Stimulated activated CD8-positive, alpha-beta memory T cell treated with anti-CD3 and anti-CD28 coated beads, Interleukin-2, amount 100 ng/mL, for 1 hour (primary cell): ENCODE measurements around the gene PERCC1.
"Not testable (repeated sequence)": the region's sequence is repeated elsewhere in the genome, so short reads cannot be mapped to it uniquely, and the experiment has no call there.

Experiments
- DNase-seq, 2 donors: peaks; one replicate each; pipeline ENCODE4 v3.0.0-alpha.2; 2020; ENCODE audit warnings: low read depth in 2 of 2

The PERCC1 gene

DNA sequence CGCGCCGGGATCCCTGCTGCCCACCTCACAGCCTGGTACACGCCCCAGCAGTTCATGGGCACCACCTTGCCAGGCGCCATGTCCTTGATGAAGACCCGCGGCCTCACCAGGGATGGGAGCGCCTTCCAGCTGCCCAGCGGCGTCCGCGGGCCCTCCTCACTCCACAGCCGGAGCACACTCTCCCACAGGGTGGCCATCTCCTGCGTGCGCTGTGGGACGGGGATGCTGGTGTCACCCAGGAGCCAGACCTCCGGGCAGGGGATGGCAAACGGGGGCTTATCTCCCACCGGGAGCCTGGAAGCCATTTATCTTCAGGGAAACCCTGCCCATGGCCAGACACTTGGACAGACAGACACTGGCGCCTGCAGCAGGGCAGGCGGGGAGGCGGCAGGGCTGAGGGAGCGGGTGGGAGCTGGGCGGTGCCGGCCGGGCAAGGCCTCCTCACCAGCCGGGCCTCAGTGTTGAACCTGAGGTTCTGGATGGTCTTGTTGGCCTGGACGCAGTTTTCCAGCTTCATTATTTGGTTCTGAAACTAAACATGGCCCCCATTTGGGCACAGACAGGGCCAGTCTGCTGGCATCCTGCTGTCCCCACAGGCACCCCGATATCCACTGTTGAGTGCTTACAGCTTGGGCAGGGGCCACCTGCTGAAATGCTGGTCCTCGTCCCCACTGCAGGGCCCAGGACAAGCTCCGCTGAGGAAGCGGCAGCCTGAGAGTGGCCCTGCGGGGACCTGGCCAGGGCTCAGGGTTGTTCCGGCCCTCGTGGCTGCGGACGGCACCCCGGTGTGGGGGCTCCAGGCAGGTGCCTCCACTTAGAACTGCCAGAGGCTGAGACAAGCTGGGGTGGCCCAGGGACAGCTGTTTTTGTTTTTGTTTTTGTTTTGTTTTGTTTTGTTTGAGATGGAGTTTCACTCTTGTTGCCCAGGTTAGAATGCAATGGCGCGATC, 4.0 kb downstream of the PERCC1 start:
- no peak for DNase-seq

DNA sequence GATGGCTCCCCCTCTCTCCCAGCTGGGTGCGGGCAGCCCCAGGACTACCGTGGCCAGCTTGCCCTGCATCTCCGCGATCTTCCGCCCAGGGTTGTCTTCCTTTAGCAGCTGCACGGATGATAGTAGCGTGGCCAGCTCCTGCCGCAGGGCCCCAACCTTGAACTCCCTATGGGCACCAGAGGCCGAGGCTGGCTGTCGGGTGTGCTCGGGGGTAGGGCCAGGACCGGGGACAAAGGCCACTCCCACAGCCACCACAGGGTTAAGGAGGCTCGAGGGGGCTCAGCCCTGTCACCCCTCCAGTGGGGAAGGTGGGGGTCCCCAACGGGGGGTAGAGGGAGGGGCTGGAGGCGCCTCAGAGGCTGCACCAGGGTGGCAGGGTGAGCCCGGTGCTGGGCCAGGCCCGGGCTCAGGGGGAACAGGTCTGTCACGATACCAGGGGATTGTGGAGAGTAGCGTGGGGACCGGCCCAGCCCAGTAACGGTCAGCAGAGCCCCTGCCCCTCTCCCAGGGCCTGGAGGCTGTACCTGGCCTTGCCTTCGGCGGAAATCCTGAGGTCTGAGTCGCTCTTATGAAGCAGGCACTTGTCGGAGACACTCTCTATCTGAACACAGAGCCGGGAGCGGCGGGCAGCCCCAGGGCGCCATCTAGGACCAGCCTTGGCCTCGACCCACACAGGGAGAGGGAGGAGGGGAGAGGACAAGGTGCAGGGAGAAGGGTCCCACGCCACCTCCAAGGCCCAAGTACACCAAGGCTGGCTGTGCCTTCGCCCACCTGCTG, 5.2 kb downstream of the PERCC1 start:
- DNase-seq = no peak

DNA sequence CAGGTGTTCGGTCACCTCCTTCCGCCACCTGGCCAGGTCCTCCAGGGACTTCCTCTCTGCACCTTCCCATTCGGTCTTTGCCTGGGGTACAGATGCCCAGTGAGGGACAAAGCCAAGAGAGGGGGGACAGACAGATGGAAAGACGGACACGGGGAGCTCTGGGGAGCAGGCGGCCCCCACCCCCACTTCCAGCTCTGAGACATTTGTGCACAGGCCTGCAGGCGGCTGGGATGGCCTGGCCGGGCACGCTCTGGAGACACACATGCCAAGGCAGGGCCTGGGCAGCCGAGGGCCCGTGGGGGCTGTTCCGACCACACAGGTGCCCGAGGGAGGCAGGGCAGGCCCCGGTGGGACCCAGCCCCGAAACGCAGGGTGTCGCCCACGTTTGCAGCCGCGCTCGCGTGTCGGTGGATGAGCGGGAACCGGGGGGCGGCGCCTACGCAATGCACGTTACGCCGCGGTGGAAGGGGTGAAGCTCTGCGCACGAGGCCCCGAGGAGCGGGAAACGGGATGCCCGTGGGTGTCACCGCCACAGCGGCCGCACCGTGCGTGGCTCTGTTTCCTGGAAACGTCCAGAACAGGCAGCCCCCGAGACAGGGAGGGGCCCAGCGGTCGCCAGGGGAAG, 6.0 kb downstream of the PERCC1 start:
- no peak for DNase-seq

DNA sequence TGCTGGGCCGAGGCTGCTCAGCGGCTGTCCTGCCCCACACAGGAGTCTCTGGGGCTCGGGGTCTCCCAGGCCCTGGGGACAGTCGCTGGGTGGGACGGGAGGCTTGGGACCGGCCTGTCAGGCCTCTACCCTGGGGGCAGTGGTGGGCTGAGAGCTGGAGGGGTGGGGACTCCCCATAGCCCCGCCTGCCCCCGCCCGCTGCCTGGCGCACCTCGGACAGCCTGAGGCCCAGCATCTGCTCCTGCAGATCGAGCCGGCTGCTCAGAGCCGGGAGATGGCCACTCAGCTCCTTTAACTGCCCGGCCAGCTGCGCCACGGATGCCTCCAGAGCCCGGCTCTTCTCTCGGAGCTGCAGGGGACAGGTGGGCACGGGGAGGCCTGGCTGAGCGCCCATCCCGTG, 6.7 kb downstream of the PERCC1 start:
- no peak for DNase-seq

DNA sequence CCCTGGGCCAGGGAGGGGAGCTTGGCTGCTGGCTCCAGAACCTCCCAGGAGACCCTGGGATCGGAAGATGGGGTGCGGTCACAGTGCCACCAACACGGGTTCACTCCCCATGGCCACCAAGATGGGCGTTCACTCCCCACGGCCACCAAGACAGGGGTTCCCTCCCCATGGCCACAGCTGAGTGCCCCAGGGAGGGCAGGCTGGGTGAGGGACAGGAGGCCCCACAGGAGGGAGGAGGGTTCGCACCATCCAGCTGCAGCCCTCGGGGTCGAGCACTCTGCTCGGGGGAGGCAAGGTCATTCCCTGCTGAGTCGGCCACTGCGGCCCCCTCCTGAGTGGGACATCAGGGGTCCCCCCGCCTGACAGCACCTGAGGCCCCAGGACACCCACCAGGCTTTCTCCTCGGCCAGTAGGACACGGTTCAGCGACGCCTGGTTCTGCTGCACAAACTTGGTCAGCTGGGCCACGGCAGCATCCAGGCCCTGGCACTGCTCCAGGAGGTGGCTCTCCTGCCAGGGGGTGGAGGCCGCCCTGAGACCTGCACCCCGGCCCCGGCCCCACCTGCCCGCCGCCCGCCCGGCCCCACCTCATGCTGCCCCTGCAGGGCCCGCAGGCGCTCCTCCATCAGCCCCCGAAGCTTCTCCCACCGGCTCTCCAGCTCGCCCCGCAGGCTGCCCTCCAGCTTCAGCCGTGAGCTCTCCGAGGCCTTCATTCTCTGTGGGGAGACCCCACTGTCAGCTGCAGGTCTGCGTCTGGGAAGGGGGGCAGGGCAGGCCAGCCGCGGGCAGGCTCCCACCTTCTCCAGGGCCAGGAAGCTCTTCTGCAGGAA, 7.6 kb downstream of the PERCC1 start:
- no peak for DNase-seq

DNA sequence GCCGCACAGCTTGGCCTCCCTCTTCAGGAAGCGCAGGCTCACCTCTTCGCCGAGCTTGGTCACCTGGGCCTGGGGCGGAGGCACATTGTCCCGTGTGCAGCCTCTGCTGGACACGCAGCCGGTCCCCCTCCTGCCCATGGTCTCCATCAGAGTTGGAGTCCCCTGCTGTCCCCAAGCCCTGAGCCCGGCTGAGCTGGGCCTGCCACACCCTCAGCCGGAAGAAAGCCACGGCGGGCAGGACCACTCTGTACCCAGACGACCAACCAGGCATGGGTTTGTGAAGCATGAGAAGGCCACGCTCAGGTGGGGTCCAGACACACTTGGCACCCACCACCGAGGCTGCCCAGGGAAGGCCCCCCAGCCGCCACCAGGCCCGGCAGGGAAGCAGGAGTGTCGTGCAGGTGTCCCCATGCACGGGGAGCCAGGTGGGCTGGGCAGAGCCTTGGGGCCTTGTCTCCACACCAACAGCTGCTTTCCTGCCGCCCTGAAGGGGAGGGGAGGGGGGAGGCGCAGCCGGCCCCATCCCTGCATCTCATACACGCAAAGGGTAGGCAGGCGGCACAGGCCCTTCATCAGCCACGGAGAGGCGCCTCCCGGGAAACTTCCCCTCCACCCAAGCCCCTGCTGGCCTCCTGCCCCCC, 8.3 kb downstream of the PERCC1 start:
- DNase-seq = no peak

DNA sequence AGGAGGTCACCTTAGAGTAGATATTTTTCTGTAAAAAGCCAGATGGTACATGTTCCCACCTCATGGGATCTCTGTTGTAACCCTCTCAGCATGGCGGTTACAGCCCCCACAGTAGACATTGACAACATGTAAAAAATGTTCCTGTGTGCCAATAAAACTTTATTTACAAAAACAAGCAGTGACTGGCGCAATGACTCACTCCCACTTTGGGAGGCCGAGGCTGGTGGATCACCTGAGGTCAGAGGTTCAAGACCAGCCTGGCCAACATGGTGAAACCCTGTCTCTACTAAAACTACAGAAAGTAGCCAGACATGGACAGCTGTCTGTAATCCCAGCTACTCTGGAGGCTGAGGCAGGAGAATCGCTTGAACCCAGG, 8.8 kb downstream of the PERCC1 start:
- DNase-seq = not testable (repeated sequence)

DNA sequence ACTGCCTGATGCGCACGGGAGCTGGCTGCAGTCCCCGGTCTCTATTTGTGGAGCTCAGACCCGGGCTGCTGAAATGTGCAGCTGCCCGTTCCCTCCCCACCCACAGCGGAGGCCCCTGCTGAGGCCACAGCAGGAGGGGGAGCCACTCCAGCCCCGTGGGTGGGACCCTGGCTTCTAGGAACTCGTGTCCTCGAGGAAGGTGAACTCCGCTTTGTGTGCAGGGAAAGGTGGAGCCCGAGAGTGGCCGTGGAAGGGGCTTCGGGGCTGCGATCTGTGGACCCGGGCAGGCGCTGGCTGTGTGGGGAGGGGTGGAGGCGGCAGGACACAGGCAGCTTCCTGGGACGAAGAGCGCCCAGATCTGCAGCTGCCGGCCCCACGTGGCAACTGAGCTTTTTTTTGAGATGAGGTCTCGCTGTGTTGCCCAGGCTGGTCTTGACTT, 10.5 kb downstream of the PERCC1 start:
- no peak for DNase-seq

DNA sequence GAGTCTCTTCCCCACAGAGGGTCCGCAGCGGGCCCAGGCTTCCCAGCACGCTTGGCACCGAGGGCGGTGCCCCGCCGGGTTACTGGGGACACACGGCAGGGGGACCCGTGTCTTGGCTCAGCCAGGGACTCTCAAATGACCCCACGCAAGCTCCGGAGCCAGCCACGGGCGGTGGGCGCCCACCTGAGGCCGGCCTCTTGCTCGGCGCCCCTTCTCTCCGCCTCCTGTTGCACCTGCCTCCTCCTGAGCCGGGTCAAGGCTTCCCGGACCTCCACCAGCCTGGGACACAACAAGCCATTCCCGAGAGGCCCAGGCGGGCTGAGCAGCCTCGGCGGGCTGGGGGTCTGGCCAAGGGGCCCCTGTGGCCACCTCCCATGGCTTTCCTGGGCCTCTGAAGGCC, 11.8 kb downstream of the PERCC1 start:
- DNase-seq = no peak

DNA sequence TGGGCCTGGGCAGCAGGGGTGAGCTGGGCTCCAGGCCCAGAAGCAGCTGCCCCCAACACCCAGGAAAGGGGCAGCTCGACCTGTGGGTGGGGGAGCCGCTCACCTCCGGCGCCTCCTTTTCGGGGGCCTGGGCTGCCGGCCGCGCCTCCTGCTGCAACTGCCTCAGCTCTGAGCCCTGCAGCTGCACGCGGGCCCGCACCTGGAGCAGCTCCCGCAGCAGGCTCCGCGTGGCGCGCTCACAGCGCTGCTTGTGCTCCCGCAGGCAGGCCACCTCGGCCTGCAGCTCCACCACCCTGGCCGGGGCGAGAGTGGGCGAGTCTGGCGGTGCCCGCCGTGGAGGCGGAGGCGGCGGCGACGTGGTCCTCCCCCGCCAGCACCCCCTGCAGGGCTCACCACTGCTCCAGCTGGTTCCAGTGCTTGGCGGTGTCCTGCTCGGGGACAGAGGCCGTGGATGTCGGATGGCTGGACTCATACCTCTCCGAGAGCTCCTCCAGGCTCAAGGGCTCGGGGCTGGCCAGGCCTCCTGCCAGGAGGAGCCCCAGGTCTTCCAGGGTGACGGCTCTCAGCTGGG, 12.6 kb downstream of the PERCC1 start:
- DNase-seq = no peak

DNA sequence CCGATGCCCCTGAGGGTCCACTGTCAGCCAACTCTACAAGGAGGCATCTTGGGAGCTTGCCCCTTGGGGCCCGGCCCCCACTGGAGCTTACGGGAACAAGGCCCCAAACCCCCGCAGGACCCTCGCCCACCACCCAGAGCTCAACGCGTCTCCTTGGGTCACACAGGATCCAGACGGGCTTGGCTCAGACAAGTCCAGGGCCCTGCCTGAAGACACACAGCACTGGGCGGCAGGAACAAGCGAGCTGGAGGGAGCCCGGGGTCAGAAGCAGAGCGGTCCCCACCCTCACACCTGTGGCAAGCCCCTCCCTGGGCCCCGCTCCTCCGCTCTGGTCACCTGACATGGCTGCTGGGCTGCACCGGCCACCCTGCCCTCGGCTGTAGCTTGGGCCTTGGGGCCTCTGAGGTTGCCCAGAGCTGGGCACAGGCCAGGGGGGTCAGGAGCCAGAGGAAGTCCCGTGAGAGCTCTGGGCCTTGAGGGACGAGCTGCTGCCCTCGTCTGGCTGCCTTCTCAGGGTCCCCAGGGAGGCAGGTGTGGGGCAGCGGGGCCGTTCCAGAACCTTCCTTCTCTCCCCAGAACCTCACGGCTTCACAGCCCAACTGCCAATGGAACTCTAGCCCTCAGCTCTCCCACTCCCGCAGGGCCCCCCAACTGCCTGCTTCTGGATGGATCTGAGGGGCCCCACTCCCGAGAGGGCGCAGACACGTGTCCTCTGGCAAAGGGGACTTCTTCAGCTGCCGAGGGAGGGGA, 13.3 kb downstream of the PERCC1 start, which contains the start of gene CCDC154:
Gene CCDC154, minus strand, starts transcription at position 577 of the 750 bp plus-strand sequence. Its CDS starts 234 bp downstream, at position 343.
- no peak for DNase-seq

DNA sequence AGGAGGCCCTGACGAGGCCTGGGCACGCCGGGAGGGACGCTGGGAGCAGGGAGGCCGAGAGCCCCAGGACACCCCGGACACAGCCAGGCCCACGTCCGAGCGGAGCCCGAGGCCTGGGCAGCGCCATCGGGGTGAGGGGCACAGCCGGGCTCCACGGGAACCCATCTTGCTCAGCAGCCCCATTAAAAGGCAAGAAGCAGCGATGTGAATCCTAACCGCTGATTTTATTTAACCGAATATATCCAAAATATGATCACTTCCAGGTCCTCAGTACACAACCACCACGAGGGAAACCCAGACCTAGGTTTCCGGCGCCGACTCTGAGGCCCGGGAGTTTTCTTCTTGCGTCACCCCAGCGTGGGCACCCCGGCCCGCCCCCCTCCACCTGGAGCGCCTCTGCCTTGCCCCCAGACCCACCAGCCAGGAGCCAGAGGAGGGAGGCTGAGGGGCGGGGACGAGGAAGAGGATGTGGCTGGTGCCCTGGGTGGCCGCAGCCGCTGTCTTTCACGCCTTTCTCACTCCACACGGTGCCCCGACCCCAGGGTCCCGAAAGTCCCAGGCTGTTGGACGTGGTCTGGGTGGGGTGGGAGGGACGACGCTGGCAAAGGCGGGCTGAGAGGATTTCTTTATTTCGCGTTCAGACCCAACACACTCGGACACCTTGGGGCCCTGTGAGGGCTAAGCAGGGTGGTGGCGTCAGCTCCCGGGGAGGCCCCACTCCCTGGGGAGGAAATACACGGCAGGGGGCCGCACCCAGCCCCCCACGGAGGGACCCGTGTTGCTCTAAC, 14.0 kb downstream of the PERCC1 start:
- no peak for DNase-seq

DNA sequence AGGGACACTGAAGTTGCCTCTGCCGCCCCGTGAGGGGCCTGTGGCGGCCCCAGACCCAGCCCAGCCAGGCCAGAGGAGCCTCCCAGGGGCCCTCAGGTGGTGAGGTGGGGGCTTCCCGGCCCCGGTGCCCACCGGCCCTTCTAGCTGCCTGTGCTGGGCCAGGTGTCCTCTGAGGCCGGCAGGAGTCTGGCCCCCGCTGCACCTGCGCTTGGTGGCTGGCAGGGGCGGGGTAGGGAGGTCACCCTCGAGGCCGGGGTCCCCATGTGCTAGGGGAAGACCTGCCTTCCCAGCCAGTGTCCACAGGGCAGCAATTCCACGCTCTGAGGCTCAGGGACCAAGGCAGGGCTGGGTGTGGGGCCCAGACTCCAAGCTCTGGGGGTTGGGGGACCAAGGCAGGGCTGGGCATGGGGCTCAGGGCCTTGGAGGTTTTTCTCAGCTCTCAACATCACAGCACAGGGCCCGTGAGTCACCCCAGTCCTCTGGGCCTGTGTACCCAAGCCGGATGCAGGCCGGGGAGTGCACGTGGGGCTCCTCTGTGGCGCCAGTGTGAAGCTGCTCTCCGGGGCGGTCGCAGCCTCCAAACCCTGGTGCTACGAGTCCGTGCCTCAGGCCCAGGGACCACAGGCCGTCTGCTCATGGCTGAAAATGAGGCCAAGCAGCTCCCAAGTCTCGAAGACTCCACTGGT, 14.8 kb downstream of the PERCC1 start:
- DNase-seq = no peak

DNA sequence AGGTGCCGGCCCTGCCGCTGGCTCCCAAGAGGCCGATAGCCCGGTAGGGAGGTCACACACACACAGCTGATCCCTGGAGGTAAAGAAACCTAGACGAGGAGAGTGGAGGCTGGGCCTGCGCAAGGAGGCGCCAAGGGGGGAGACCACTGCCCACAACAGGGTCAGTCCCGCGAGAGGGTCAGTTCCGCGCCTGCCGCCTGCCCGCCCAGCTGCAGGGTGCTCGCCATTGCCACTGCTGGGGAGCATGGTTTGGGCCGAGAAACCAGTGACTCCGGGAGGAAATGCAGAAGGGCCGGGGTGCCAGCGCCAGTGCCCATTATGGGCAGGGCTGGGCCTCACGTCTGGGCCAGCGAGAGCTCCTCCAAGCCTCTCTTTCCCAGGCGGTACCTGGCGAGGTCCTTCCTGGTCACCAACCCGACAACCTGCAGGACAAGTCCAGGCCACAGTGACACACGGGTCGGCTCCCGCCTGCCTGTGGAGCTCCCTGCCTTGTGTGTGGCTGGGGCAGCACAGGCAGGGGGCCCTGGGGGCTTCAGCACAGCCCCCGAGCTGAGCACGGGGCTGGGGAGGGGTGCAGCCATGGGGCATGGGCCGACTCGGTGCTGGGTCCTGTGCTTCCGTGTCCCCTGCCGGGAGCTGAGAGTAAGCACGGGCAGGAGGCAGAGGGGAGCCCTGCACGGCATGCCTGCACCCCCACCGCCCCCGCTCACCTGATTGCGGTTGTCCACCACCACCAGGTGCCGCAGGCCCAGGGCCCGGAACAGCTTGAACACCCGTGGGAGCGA, 15.6 kb downstream of the PERCC1 start:
- no peak for DNase-seq

DNA sequence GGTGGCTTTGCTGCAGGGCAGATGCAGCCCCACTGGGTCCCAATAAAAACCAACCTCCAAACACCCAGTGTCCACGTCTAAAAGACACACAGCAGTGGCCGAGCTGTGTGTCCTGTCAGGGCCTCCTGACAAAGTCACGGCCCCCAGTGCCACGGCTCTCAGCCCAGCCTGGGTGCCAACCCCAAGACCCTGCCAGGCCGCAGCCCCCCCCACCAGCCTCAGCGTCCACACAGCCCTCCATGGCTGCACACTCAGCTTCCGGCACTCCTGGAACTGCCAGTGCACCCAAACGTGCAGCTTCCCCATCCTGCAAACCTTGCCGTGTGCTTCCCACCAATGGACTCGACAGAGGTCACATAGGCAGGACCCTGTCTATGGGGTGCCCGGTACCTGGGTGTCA, 17.1 kb downstream of the PERCC1 start:
- no peak for DNase-seq

DNA sequence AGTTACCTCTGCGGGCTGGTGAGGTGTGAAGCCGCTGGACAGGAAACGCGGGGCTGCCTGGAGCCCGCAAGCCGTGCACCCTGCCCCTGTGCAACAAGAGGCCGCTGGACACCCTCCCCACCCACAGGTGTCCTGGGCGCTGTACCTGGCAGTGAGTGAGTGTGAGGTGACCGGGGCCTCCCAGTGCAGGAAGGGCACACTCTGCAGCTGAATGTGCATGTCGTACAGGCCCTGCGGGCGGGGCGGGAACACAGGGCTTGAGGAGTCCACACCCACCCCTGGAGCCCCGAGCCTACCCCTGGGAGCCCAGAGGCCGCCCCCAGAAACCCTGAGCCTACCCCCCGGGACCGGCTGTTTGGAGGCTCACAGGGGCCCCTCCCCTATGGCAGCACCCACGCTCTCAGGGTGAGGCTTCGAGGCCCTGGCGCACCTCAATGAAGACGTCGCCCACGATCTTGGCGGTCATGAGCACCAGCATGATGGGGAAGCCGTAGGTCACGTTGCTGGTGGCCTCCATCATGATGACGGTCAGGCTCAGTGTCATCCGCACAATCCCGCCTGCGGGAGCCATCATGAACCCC, 17.7 kb downstream of the PERCC1 start:
- DNase-seq = no peak

DNA sequence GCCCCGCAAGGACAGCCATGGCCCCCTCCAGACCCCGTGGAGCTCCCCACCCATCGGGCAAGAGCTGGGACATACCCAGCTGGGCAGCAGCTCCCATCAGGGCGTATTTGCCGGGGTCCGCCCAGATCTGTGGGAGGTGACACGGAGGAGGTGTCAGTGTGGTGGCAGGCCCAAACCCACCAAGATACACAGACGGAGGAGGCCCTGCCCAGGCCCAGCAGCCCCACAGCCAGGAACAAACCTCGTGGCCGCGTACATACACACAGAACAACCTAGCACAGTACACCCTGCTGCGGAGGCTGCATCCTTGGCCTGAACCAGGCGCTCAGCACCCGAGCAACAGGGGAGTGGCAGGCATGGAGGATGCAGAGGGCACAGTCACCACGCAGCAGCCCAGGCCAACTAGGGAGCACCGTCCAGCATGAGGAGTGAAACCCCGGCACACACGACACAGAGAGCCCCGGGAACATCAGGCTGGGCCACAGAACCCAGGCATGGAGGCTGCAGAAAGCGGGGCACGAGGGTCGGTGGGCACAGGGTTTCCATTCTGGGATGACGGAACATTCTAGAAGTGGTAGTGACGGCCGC, 18.4 kb downstream of the PERCC1 start:
- no peak for DNase-seq
